HEK293T (cell line): ENCODE data around the gene PXK.

Source experiments
- SUZ12 ChIP-seq: fragments of 450-650 bp; IDR thresholded peaks from 2 replicates; pipeline ENCODE4 v1.6.1; 2016; ENCODE audit warnings: mild to moderate bottlenecking
- ZNF384 ChIP-seq: fragments of 450-650 bp; IDR thresholded peaks from 2 replicates; pipeline ENCODE4 v1.6.1; 2016

DNA sequence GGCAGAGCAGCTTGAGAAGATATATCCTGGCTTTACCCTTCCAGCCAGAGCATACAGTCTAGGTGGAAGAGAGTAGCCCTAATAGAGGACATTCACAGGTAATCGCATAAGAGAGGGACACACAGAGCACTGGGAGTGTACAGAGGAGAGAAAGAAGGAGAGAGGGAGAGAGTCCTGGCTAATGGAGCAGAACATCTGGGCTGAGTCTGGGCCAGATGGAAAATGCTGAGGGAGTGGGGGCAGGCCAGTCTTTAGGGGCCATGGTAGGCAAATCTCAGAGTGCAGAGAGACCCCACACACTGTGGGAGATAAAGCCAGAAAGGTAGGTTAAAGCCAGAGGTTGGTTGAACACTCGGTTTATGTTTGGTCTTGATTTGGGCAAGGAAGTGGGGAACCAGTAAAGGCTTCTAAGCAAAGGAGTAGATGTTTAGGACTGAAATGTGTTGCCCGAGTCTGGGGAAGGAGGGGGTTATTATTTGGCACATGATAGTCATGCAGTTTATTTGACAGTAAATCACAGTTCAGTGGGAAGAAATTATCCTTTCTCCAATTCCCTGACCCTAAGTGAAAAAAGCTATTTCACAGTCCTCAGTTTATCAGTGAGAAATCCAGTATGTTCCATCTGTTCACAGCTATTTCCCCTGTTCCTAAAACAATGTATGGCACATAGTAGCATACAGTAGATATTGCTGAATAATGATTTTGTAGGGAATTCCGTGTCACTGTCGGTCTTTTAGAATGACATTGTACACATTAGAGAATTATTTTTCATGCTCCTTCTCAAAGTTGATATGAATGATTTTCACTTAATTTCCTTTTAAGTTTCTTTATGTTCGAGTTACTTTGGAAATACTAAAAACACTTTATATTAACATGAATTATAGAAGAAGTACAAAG, 55.2 kb downstream of the PXK start:
- TF ChIP-seq ZNF384 (no peak), SUZ12 (no peak)
